Epithelial cell of proximal tubule (primary cell): ENCODE measurements around the gene TNFRSF14. TPM values are rescaled to one million over a fixed set of nuclear protein-coding genes. Genes with fewer than 3 reads are reported as not detected.
A peak's percentile ranks its signal among the peaks of the same experiment; 100 is the strongest.
"Not testable (repeated sequence)": the region's sequence is repeated elsewhere in the genome, so short reads cannot be mapped to it uniquely, and the experiment has no call there.

Source experiments
- DNase-seq: peaks from one replicate; pipeline ENCODE4 v3.0.0-alpha.2; 2011; ENCODE audit warnings: low read depth
- H3K4me3 ChIP-seq: 2 replicates; pipeline ENCODE4 v1.5.1; 2011; ENCODE audit warnings: low read depth, mild to moderate bottlenecking, low read length
- CTCF ChIP-seq: conservative IDR thresholded peaks from 2 replicates; pipeline ENCODE4 v1.5.1; 2012; ENCODE audit warnings: low read depth, mild to moderate bottlenecking, low read length
- total RNA-seq: library from RNA; depleted of rRNA; stranded (reverse); fragments of >200 nt; gene quantifications from 2 replicates; pipeline ENCODE4 v1.2.3, GENCODE V29; 2015

The TNFRSF14 gene
- total RNA-seq, 1 donor from 2014 or later: 5.8 TPM

- no peak for TF ChIP-seq CTCF
- DNase-seq: no peak
Observed at GRCh38 chr1:2547210-2548067, 8.7 kb upstream of the TNFRSF14 start.

GRCh38 chr1:2548068-2548589, 8.0 kb upstream of the TNFRSF14 start:
- no peak for DNase-seq
- TF ChIP-seq CTCF: peak; percentile 92
- peak overlapping the region; percentile 37 for H3K4me3 ChIP-seq

More at GRCh38 chr1:2547210-2548067, 8.7 kb upstream of the TNFRSF14 start:
- H3K4me3 ChIP-seq: peak overlapping the region; percentile 72

- H3K4me3 ChIP-seq, DNase-seq: not testable (repeated sequence)
Observed at GRCh38 chr1:2549367-2550029, 6.7 kb upstream of the TNFRSF14 start.

- not testable (repeated sequence) for H3K4me3 ChIP-seq, DNase-seq
Observed at GRCh38 chr1:2550309-2550861, 5.8 kb upstream of the TNFRSF14 start.

GRCh38 chr1:2551544-2551943, 4.6 kb upstream of the TNFRSF14 start:
- not testable (repeated sequence) for H3K4me3 ChIP-seq, DNase-seq

- TF ChIP-seq CTCF: no peak
- DNase-seq: no peak
- no peak overlapping the region for H3K4me3 ChIP-seq
Observed at GRCh38 chr1:2552189-2552588, 4.0 kb upstream of the TNFRSF14 start.

GRCh38 chr1:2553076-2553475, 3.1 kb upstream of the TNFRSF14 start:
- not testable (repeated sequence) for H3K4me3 ChIP-seq, DNase-seq

- H3K4me3 ChIP-seq: no peak overlapping the region
- DNase-seq: no peak
Observed at GRCh38 chr1:2553871-2554620, 2.1 kb upstream of the TNFRSF14 start.

More at GRCh38 chr1:2553871-2554620, 2.1 kb upstream of the TNFRSF14 start:
- TF ChIP-seq CTCF: no peak
